Measurements from ENCODE around the gene CLCN7.
A peak's percentile ranks its signal among the peaks of the same experiment; 100 is the strongest.

The CLCN7 gene

DNA sequence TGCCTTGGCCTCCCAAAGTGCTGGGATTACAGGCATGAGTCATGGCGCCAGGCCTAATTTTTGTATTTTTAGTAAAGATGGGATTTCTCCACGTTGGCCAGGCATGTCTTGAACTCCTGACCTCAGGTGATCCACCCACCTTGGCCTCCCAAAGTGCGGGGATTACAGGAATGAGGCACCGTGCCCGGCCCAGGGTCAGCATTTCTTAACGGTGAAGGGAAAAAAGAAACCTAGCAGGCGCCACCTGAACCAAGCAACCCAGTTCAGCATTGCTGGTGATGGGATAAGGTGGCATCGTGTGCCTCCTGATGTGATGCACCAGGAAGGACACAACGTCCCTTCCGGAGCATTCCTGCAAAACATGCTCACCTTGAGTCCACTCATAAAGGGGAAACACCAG lies 2.2 kb upstream of the CLCN7 start:
- no peak overlapping the region for H3K4me3 ChIP-seq (ENCODE audit: low read depth, low read length)
- no peaks in the 10 kb centered on the region for H3K36me3 ChIP-seq (replicated peaks)
- H3K27ac ChIP-seq, result no peak overlapping the region
- in situ Hi-C loops (cut with HindIII; ENCODE audit: low pct_ligation_motif_present, low sequenced_read_pairs), result no loop called here
- no peaks in the 10 kb centered on the region for H3K27me3 ChIP-seq (replicated peaks)
- DNase-seq, result no peak
- TF ChIP-seq, protein P1, sequence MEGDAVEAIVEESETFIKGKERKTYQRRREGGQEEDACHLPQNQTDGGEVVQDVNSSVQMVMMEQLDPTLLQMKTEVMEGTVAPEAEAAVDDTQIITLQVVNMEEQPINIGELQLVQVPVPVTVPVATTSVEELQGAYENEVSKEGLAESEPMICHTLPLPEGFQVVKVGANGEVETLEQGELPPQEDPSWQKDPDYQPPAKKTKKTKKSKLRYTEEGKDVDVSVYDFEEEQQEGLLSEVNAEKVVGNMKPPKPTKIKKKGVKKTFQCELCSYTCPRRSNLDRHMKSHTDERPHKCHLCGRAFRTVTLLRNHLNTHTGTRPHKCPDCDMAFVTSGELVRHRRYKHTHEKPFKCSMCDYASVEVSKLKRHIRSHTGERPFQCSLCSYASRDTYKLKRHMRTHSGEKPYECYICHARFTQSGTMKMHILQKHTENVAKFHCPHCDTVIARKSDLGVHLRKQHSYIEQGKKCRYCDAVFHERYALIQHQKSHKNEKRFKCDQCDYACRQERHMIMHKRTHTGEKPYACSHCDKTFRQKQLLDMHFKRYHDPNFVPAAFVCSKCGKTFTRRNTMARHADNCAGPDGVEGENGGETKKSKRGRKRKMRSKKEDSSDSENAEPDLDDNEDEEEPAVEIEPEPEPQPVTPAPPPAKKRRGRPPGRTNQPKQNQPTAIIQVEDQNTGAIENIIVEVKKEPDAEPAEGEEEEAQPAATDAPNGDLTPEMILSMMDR (IDR thresholded peaks at IDR 0.05; ENCODE audit: low read depth, low read length, missing control alignments), result no peak

DNA sequence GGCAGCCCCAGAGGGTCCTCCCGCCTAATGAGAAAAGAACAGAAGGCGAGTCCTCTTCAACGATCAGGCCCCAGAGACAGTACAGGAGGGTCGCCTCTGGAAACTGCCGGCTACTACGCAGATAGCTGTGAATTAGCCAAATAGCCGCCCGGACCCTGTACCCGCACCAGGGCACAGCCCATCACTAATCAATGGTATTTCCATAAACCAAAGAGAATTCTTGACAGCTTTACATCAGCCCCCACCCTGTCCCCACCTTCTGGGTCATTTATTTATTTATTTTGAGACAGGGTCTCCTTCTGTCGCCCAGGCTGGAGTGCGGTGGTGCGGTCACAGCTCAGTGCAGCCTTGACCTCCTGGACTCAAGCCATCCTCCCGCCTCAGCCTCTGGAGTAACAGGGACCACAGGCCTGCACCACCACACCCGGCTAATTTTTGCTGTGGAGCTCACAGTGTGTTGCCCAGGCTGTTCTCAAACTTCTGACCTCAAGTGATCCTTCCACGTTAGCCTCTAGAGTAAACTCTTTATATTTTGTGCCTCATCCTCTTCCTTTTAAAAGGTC lies 805 bp upstream of the CLCN7 start:
- TF ChIP-seq, protein P1 (IDR thresholded peaks at IDR 0.05; ENCODE audit: low read depth, low read length, missing control alignments), result no peak
- no peaks in the 10 kb centered on the region for H3K36me3 ChIP-seq (replicated peaks)
- H3K27ac ChIP-seq, result peak overlapping the region; percentile 80
- DNase-seq, result no peak
- H3K4me3 ChIP-seq (ENCODE audit: low read depth, low read length), result peak overlapping the region; percentile 58
- H3K27me3 ChIP-seq (replicated peaks), result no peaks in the 10 kb centered on the region
- in situ Hi-C loops (cut with HindIII; ENCODE audit: low pct_ligation_motif_present, low sequenced_read_pairs), result no loop called here

DNA sequence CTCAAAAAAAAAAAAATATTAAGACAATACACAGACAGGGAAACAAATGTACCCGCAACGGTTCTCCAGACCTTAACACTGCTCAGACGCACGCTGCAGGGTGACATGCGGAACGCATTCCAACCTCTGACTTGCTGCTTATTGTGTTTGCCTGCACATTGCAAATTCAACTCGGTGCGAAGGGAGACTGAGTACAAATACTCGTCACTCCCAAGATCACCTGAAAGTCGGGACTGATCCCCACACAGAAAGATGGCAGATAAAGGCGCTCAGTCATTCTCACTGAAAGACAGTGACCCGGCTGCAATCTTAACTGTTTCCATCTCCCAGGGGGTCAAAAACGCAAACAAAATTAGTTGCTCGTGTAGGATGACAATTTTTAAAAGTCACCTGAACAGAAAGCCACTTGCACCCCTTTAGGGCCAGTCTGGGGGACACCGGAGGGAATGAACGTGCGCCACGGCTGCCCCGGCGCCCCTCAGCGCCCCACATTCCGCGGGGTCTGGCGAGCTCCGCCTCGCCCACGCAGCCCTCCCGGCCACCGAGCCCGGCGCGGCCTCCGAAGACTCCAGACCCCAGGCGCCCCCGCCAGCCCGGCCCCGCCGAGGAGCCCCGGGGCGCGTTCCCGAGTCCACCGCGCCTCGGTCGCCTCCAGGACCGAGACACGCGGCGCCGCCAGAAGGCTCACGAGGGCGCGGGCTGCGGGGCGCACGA lies 589 bp downstream of the CLCN7 start:
- Histone ChIP-seq H3K27me3 (replicated peaks) (no peaks in the 10 kb centered on the region), H3K36me3 (replicated peaks) (no peaks in the 10 kb centered on the region), H3K27ac (peak overlapping the region; percentile 80), H3K4me3 (ENCODE audit: low read depth, low read length) (peak overlapping the region; percentile 71)
- in situ Hi-C loops (cut with HindIII; ENCODE audit: low pct_ligation_motif_present, low sequenced_read_pairs), result no loop called here
- TF ChIP-seq, protein P1 (IDR thresholded peaks at IDR 0.05; ENCODE audit: low read depth, low read length, missing control alignments), result no peak
- DNase-seq, result no peak

DNA sequence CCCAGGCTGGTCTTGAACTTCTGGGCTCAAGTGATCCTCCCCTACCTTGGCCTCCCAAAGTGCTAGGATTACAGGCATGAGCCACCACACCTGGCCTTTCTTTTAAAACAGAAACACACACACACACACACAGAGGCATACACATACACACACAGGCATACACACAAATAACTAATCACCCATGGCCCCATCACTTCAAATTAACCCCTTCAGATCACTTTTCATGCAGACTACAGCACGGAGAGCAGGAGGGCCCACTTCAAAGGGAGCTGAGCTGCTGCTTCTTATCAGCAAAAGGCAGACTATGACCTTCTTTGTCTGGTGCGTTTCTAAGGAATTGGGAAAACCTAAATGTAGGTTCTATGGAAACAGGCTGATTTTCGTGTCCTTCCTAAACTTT lies 1.9 kb downstream of the CLCN7 start:
- no peaks in the 10 kb centered on the region for H3K36me3 ChIP-seq (replicated peaks)
- H3K27ac ChIP-seq, result no peak overlapping the region
- DNase-seq, result no peak
- in situ Hi-C loops (cut with HindIII; ENCODE audit: low pct_ligation_motif_present, low sequenced_read_pairs), result no loop called here
- TF ChIP-seq, protein P1 (IDR thresholded peaks at IDR 0.05; ENCODE audit: low read depth, low read length, missing control alignments), result no peak
- H3K27me3 ChIP-seq (replicated peaks), result no peaks in the 10 kb centered on the region
- no peak overlapping the region for H3K4me3 ChIP-seq (ENCODE audit: low read depth, low read length)

DNA sequence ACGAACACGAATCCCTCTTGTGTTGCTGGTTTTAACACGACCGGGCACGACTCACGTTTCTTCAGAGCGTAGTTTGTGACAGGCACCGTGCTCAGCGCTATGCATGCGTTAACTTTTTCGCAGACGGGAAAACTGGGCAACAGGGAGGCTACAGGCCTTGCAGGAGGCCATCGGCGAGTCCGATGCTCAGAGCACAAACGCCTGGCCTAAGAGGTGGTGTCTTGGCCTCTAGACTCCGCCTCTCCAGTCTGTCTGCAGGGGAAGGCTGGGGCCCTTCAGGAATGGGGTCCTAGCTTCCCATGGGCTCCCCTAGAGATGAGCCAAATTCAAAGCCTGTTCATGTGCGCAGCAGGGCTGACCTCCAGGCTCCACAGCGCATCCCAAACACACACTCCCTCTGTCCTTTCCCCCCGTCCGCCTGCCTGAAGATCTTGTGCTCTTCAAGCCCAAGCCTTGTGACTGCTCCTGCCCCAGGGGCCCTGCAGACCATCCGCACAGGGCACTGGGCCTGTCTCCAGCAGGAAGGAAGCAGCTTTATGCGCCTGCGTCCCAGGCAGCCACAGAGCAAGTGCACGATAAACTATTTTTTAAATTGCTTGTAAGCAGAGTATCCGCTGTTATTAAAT lies 3.1 kb downstream of the CLCN7 start:
- Histone ChIP-seq H3K36me3 (replicated peaks) (no peaks in the 10 kb centered on the region), H3K27me3 (replicated peaks) (no peaks in the 10 kb centered on the region), H3K4me3 (ENCODE audit: low read depth, low read length) (no peak overlapping the region), H3K27ac (no peak overlapping the region)
- no peak for DNase-seq
- in situ Hi-C loops (cut with HindIII; ENCODE audit: low pct_ligation_motif_present, low sequenced_read_pairs), result no loop called here
- TF ChIP-seq, protein P1 (IDR thresholded peaks at IDR 0.05; ENCODE audit: low read depth, low read length, missing control alignments), result no peak
